ENCODE data around the gene ELAVL1.
A peak's percentile ranks its signal among the peaks of the same experiment; 100 is the strongest.
"Not testable (repeated sequence)": the region's sequence is repeated elsewhere in the genome, so short reads cannot be mapped to it uniquely, and the experiment has no call there.

The ELAVL1 gene

DNA sequence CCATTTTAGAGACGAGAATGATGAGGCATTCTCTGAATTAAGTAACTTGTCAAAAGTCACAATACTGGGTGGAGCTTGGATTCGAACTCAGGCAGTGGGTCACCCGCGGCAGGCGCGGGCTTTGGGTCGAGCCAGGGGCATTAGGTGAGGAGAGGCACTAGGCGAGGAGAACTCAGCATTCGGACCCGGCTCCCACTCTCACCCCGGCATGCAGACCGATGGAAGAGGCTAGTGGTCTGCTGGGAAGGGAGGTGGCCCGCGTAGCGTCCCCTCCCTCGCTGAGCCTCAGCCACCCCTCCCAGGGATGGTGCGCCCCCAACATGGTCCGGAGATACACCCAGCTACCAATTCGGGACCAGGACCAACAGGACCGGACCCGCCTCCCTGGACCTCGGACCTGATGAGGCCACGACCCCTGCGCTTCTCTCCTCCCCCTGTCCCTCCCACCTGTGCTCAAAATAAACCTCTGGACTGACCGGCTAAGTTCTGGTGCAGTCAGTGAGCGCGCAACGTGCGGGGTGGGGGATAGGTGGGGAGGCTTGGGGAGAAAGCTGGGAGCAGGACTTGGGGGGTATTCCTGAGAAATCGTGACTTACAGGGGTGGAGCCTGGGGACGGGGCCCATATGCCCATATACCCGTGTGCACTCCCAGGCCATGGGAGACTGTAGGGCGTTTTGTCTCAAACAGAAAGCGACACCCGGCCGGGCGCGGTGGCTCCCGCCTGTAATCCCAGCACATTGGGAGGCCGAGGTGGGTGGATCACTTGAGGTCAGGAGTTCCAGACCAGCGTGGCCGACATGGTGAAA is 86.6 kb downstream of the ELAVL1 start:
- Histone ChIP-seq H3K9me2 (replicated peaks; ENCODE audit: insufficient read depth, low read length) (no peaks in the 10 kb centered on the region), H3K79me2 (ENCODE audit: low read length) (no peaks in the 10 kb centered on the region), H3K4me3 (ENCODE audit: low read length) (peak overlapping the region; percentile 76), H3K4me2 (ENCODE audit: low read depth, low read length) (peak overlapping the region; percentile 98; the same call in 1 of the 2 replicates), H3F3A (ENCODE audit: insufficient read depth, low read length) (peaks cover 18% of the 10 kb centered on the region), H3K27me3 (replicated peaks; ENCODE audit: insufficient read depth, low read length) (peaks cover 30% of the 10 kb centered on the region), H2AFZ (ENCODE audit: low read length) (0 out of 2 replicates have a peak overlapping the region, but pooled peaks have one; percentile 98), H3K9ac (ENCODE audit: low read length) (no peak overlapping the region; the same call in 1 of the 2 replicates), H3K27ac (ENCODE audit: low read length) (no peak overlapping the region), H3K9me3 (replicated peaks; ENCODE audit: insufficient read depth, low read length) (no peaks in the 10 kb centered on the region), H3K36me3 (replicated peaks; ENCODE audit: insufficient read depth, low read length) (no peaks in the 10 kb centered on the region), H3K4me1 (ENCODE audit: low read length) (peaks cover 10% of the 10 kb centered on the region; the same call in 1 of the 2 replicates), H4K20me1 (ENCODE audit: insufficient read depth, low read length) (0 out of 2 replicates have a peak, but pooled peaks cover 7% of the 10 kb centered on the region)
- DNase-seq, result no peak
- no peak for TF ChIP-seq EZH2phosphoT487 (IDR thresholded peaks at IDR 0.05; ENCODE audit: low read length)
- TF ChIP-seq EZH2 (optimal IDR thresholded peaks at IDR 0.05; ENCODE audit: low read depth, low read length), result no peak
- TF ChIP-seq, protein P1, sequence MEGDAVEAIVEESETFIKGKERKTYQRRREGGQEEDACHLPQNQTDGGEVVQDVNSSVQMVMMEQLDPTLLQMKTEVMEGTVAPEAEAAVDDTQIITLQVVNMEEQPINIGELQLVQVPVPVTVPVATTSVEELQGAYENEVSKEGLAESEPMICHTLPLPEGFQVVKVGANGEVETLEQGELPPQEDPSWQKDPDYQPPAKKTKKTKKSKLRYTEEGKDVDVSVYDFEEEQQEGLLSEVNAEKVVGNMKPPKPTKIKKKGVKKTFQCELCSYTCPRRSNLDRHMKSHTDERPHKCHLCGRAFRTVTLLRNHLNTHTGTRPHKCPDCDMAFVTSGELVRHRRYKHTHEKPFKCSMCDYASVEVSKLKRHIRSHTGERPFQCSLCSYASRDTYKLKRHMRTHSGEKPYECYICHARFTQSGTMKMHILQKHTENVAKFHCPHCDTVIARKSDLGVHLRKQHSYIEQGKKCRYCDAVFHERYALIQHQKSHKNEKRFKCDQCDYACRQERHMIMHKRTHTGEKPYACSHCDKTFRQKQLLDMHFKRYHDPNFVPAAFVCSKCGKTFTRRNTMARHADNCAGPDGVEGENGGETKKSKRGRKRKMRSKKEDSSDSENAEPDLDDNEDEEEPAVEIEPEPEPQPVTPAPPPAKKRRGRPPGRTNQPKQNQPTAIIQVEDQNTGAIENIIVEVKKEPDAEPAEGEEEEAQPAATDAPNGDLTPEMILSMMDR (IDR thresholded peaks at IDR 0.05; ENCODE audit: low read length), result no peak

DNA sequence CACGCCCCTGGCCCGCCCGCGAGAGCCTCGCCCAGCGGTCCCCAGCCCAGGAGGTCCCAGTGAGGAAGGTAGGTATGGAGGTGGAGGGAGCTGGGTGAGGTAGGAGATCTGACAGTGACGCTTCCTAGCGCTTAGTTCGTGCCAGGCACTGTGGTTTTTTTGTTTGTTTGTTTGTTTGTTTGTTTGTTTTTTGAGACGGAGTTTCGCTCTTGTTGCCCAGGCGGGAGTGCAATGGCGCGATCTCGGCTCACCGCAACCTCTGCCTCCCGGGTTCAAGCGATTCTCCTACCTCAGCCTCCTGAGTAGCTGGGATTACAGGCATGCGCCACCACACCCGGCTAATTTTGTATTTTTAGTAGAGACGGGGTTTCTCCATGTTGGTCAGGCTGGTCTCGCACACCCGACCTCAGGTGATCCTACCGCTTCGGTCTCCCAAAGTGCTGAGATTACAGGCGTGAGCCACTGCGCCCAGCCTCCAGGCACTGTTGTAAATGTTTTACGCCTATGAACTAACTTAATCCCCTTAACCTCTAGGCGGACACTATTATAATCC is 87.3 kb downstream of the ELAVL1 start:
- Histone ChIP-seq H3K4me1 (ENCODE audit: low read length) (peaks cover 10% of the 10 kb centered on the region; the same call in 1 of the 2 replicates), H2AFZ (ENCODE audit: low read length) (peak overlapping the region; percentile 65), H3K4me2 (ENCODE audit: low read depth, low read length) (peak overlapping the region; percentile 96)

DNA sequence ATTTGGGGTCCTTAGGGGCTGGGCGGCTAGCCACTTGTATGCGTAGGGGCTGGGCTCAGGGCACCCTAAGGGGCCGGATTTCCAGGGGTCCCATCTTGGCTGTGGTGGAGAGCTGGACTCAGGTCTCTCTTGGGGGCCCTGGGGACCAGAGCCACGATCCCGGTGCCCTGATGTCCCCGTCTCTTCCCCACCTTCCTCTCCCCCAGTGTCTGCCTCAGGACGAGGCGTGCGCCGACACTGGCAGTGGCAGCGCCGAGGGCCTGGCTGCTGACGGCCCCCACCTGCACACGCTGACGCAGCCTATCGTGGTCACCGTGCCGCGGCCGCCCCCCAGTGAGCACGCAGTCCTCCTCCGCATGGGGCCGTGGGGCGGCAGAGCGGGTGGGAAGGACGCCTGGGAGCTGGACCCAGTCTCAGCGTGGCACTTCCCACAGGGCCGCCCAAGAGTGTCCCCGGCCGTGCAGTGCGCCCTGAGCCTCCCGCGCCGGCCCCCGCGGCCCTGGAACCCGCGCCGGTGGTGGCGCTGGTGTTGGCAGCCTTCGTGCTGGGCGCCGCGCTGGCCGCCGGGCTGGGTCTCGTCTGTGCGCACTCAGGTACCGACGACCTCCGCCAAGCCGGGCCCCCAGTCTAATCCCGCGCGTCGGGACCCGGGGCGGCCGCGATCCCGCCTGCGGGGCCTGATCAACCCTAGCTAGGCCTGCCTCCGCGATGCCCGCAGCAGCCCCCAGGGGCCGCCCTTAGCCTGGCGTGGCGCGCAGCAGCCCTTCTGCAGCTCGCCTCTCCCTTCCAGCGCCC is 88.0 kb downstream of the ELAVL1 start:
- Histone ChIP-seq H3K4me1 (ENCODE audit: low read length) (peaks cover 10% of the 10 kb centered on the region; the same call in 1 of the 2 replicates), H3K9me2 (replicated peaks; ENCODE audit: insufficient read depth, low read length) (no peaks in the 10 kb centered on the region), H3F3A (ENCODE audit: insufficient read depth, low read length) (peaks cover 18% of the 10 kb centered on the region), H3K4me2 (ENCODE audit: low read depth, low read length) (peak overlapping the region; percentile 96), H3K9me3 (replicated peaks; ENCODE audit: insufficient read depth, low read length) (no peaks in the 10 kb centered on the region), H3K4me3 (ENCODE audit: low read length) (peak overlapping the region; percentile 58), H3K27ac (ENCODE audit: low read length) (no peak overlapping the region), H3K79me2 (ENCODE audit: low read length) (no peaks in the 10 kb centered on the region), H4K20me1 (ENCODE audit: insufficient read depth, low read length) (0 out of 2 replicates have a peak, but pooled peaks cover 7% of the 10 kb centered on the region), H3K36me3 (replicated peaks; ENCODE audit: insufficient read depth, low read length) (no peaks in the 10 kb centered on the region), H3K27me3 (replicated peaks; ENCODE audit: insufficient read depth, low read length) (peaks cover 30% of the 10 kb centered on the region), H2AFZ (ENCODE audit: low read length) (peak overlapping the region; percentile 65), H3K9ac (ENCODE audit: low read length) (peak overlapping the region; percentile 44; the same call in 1 of the 2 replicates)
- peak; percentile 69 for DNase-seq
- TF ChIP-seq EZH2 (optimal IDR thresholded peaks at IDR 0.05; ENCODE audit: low read depth, low read length), result no peak
- TF ChIP-seq, protein P1 (IDR thresholded peaks at IDR 0.05; ENCODE audit: low read length), result peak; percentile 74
- TF ChIP-seq EZH2phosphoT487 (IDR thresholded peaks at IDR 0.05; ENCODE audit: low read length), result no peak

More for the DNA sequence above, 87.3 kb downstream of the ELAVL1 start:
- H3K9me2 ChIP-seq (replicated peaks; ENCODE audit: insufficient read depth, low read length); H4K20me1 ChIP-seq (ENCODE audit: insufficient read depth, low read length); H3K79me2 ChIP-seq (ENCODE audit: low read length); H3K27ac ChIP-seq (ENCODE audit: low read length); H3K9me3 ChIP-seq (replicated peaks; ENCODE audit: insufficient read depth, low read length); H3K36me3 ChIP-seq (replicated peaks; ENCODE audit: insufficient read depth, low read length); DNase-seq: not testable (repeated sequence)
- H3K27me3 ChIP-seq (replicated peaks; ENCODE audit: insufficient read depth, low read length), result peaks cover 30% of the 10 kb centered on the region
- H3F3A ChIP-seq (ENCODE audit: insufficient read depth, low read length), result peaks cover 18% of the 10 kb centered on the region
- H3K4me3 ChIP-seq (ENCODE audit: low read length), result peak overlapping the region; percentile 58
- peak overlapping the region; percentile 44; the same call in 1 of the 2 replicates for H3K9ac ChIP-seq (ENCODE audit: low read length)

Measured in MM.1S (cell line).